HL-60 (cell line): ENCODE measurements around the gene UBXN11.

Source experiments
- CTCF ChIP-seq: IDR thresholded peaks from one replicate; pipeline ENCODE4 v1.5.1; 2011; ENCODE audit warnings: low read length, control low read depth, inconsistent platforms; ENCODE audit not compliant: insufficient read depth
- POLR2AphosphoS5 ChIP-seq: IDR thresholded peaks from 2 replicates; pipeline ENCODE4 v1.6.1; 2012; ENCODE audit warnings: low read depth
- REST ChIP-seq: IDR thresholded peaks from 2 replicates; pipeline ENCODE4 v1.6.1; 2012; ENCODE audit warnings: low read depth; ENCODE audit not compliant: insufficient replicate concordance

GRCh38 chr1:26317612-26318337 is 11.3 kb upstream of the UBXN11 start, which contains the start of gene CD52:
- no peak for TF ChIP-seq CTCF
- no peak for TF ChIP-seq POLR2AphosphoS5
- no peak for TF ChIP-seq REST
